OCI-LY7 (cell line): Measurements from ENCODE around the gene FRMD3. TPM values are rescaled to one million over a fixed set of nuclear protein-coding genes. Genes with fewer than 3 reads are reported as not detected.

Experiments used
- BruUV-seq: library from RNA; stranded (reverse); fragments of 400-500 nt; replicated peaks from 2 replicates; lab custom pipeline; 2021; lab: Mats Ljungman, UMichigan
- CTCF ChIA-PET: fragments of 300-600 bp; sonication (Branson Sonifier 250); formaldehyde crosslinking; loops from one replicate; lab custom pipeline; 2022; ENCODE audit warnings: antibody characterized with exemption; ENCODE audit not compliant: unreplicated experiment; lab: Charles Lee
- POLR2A ChIA-PET: fragments of 300-600 bp; sonication (Branson Sonifier 250); formaldehyde crosslinking; loops from one replicate; lab custom pipeline; 2022; ENCODE audit warnings: antibody characterized with exemption; lab: Charles Lee
- DNase-seq: peaks from one replicate; pipeline ENCODE4 v3.0.0-alpha.2; 2015; ENCODE audit warnings: low spot score
- H2AFZ ChIP-seq: fragments of 200-600 bp; sonication (generic), shearing (Covaris generic); 2 replicates; pipeline ENCODE4 v1.6.1; 2014; ENCODE audit warnings: mild to moderate bottlenecking, antibody characterized with exemption, low read length, moderate library complexity
- H3K27ac ChIP-seq: fragments of 200-600 bp; sonication (generic); 2 replicates; pipeline ENCODE4 v1.5.1; 2014; ENCODE audit warnings: mixed run types, low read depth, mild to moderate bottlenecking, moderate library complexity, low read length, inconsistent platforms; ENCODE audit not compliant: poor library complexity, severe bottlenecking
- H3K36me3 ChIP-seq: fragments of 200-600 bp; sonication (generic); 2 replicates; pipeline ENCODE4 v1.6.1; 2014; ENCODE audit warnings: mild to moderate bottlenecking, antibody characterized with exemption, low read length, moderate library complexity, mixed read lengths; ENCODE audit not compliant: insufficient read depth
- H3K4me1 ChIP-seq: fragments of 200-600 bp; sonication (generic); 2 replicates; pipeline ENCODE4 v1.5.1; 2014; ENCODE audit warnings: mild to moderate bottlenecking, low read length; ENCODE audit not compliant: insufficient read depth, poor library complexity, severe bottlenecking
- H3K4me2 ChIP-seq: fragments of 200-600 bp; sonication (generic); 2 replicates; pipeline ENCODE4 v1.6.1; 2014; ENCODE audit warnings: mild to moderate bottlenecking, low read length
- H3K4me3 ChIP-seq: fragments of 200-600 bp; sonication (generic); 2 replicates; pipeline ENCODE4 v1.5.1; 2014; ENCODE audit warnings: mild to moderate bottlenecking, low read depth, low read length; ENCODE audit not compliant: poor library complexity, severe bottlenecking
- H3K79me2 ChIP-seq: fragments of 200-600 bp; sonication (generic); 2 replicates; pipeline ENCODE4 v1.6.1; 2016; ENCODE audit warnings: low read depth, mild to moderate bottlenecking, low read length, moderate library complexity, mixed read lengths; ENCODE audit not compliant: insufficient read depth
- H3K9me2 ChIP-seq: fragments of 200-600 bp; sonication (generic); 2 replicates; pipeline ENCODE4 v1.6.1; 2016; ENCODE audit warnings: mild to moderate bottlenecking, low read length, mixed read lengths; ENCODE audit not compliant: insufficient read depth
- H3K9me3 ChIP-seq: fragments of 200-600 bp; sonication (generic); 2 replicates; pipeline ENCODE4 v1.6.1; 2014; ENCODE audit warnings: mild to moderate bottlenecking, mixed run types, low read length, mixed read lengths
- H4K20me1 ChIP-seq: fragments of 200-600 bp; sonication (generic); 2 replicates; pipeline ENCODE4 v1.6.1; 2014; ENCODE audit warnings: mild to moderate bottlenecking, antibody characterized with exemption, low read length, moderate library complexity, mixed read lengths; ENCODE audit not compliant: insufficient read depth
- CTCF ChIP-seq: fragments of 200-600 bp; sonication (generic); conservative IDR thresholded peaks from 2 replicates; pipeline ENCODE4 v1.5.1; 2014; ENCODE audit warnings: mild to moderate bottlenecking, antibody characterized with exemption, low read length, moderate library complexity, mixed read lengths
- EZH2phosphoT487 ChIP-seq: fragments of 200-600 bp; sonication (generic); IDR thresholded peaks from 2 replicates; pipeline ENCODE4 v1.6.1; 2018; ENCODE audit warnings: low read depth, borderline replicate concordance, mild to moderate bottlenecking, mixed run types, antibody characterized with exemption, low read length, moderate library complexity, mixed read lengths
- intact Hi-C: fragments of 100-400 bp; cut with micrococcal nuclease; formaldehyde crosslinking; loops from one replicate; pipeline ENCODE4 v1.10.0; 2022; ENCODE audit not compliant: unreplicated experiment
- total RNA-seq, 2 experiments: library from RNA; depleted of rRNA in 1 of 2; stranded (reverse); fragments of >200 nt in 1 of 2; shearing (Covaris generic) in 1 of 2; gene quantifications; 2 replicates each; pipeline ENCODE4 v1.2.3, GENCODE V29; 2014 to 2022

Gene FRMD3
- total RNA-seq, 2 experiments from 2014 or later: 0.48 to 1.4 TPM

GRCh38 chr9:83526211-83526610 lies 12.0 kb downstream of the FRMD3 start:
- intact Hi-C loops: no loop called here
- no peak overlapping the region for H2AFZ ChIP-seq
- POLR2A ChIA-PET: interaction anchor here (0.6 to 1.0 kb wide), 3 partner anchors 17 to 395 kb away, joined by 3 read pairs; no protein-coding TSS in a partner anchor
- no peaks in the 10 kb centered on the region for H3K79me2 ChIP-seq
- H3K9me2 ChIP-seq: no peaks in the 10 kb centered on the region
- TF ChIP-seq EZH2phosphoT487 (no peak), CTCF (no peak)
- H3K4me3 ChIP-seq: no peak overlapping the region
- no peak for DNase-seq
- CTCF ChIA-PET: no interaction called here
- no peak overlapping the region for H3K4me2 ChIP-seq
- no peaks in the 10 kb centered on the region for H3K9me3 ChIP-seq
- H4K20me1 ChIP-seq: no peaks in the 10 kb centered on the region
- no peaks in the 10 kb centered on the region for H3K4me1 ChIP-seq
- no TSS peak for BruUV-seq
- H3K36me3 ChIP-seq: no peaks in the 10 kb centered on the region
- H3K27ac ChIP-seq: no peak overlapping the region

GRCh38 chr9:83523684-83524083 lies 14.5 kb downstream of the FRMD3 start:
- CTCF ChIA-PET: no interaction called here
- no peaks in the 10 kb centered on the region for H3K36me3 ChIP-seq
- no peaks in the 10 kb centered on the region for H3K79me2 ChIP-seq
- intact Hi-C loops: no loop called here
- no peak for DNase-seq
- H2AFZ ChIP-seq: no peak overlapping the region
- H3K27ac ChIP-seq: no peak overlapping the region
- H3K9me2 ChIP-seq: no peaks in the 10 kb centered on the region
- POLR2A ChIA-PET: no interaction called here
- no peak overlapping the region for H3K4me2 ChIP-seq
- H4K20me1 ChIP-seq: no peaks in the 10 kb centered on the region
- no peaks in the 10 kb centered on the region for H3K9me3 ChIP-seq
- no peak overlapping the region for H3K4me3 ChIP-seq
- H3K4me1 ChIP-seq: no peaks in the 10 kb centered on the region
- TF ChIP-seq EZH2phosphoT487 (no peak), CTCF (no peak)
- BruUV-seq: no TSS peak

- H3K9me2 ChIP-seq: no peaks in the 10 kb centered on the region
- no peak for TF ChIP-seq EZH2phosphoT487
- no peaks in the 10 kb centered on the region for H3K4me1 ChIP-seq
- H3K4me2 ChIP-seq: no peak overlapping the region
- no peak overlapping the region for H3K27ac ChIP-seq
- no peak overlapping the region for H3K4me3 ChIP-seq
- no peaks in the 10 kb centered on the region for H4K20me1 ChIP-seq
- H3K36me3 ChIP-seq: no peaks in the 10 kb centered on the region
- BruUV-seq: no TSS peak
- no peak for DNase-seq
- CTCF ChIA-PET: no interaction called here
- H3K9me3 ChIP-seq: no peaks in the 10 kb centered on the region
- no peaks in the 10 kb centered on the region for H3K79me2 ChIP-seq
- intact Hi-C loops: no loop called here
- POLR2A ChIA-PET: interaction anchor here (0.6 kb wide), 1 partner anchor 133 kb away, joined by 6 read pairs; no protein-coding TSS in a partner anchor
- no peak overlapping the region for H2AFZ ChIP-seq
Measured at GRCh38 chr9:83521411-83521810, 16.8 kb downstream of the FRMD3 start.
